ENCODE data around the gene SCN7A. TPM values are rescaled to one million over a fixed set of nuclear protein-coding genes. Genes with fewer than 3 reads are reported as not detected.

SCN7A gene
- total RNA-seq, 1 experiment from 2014 or later, result not detected

GRCh38 chr2:166375195-166375735 is 118.8 kb downstream of the SCN7A start:
- Mint-ChIP-seq H3K27ac (ENCODE audit: low read depth, unreplicated experiment) (no peak overlapping the region), H3K4me1 (ENCODE audit: insufficient read depth, unreplicated experiment) (peaks cover 6% of the 10 kb centered on the region), H3K9me3 (ENCODE audit: unreplicated experiment) (no peaks in the 10 kb centered on the region), H3K27me3 (ENCODE audit: insufficient read depth, unreplicated experiment) (peaks cover 56% of the 10 kb centered on the region), H3K36me3 (ENCODE audit: insufficient read depth, unreplicated experiment) (no peaks in the 10 kb centered on the region), H3K4me3 (ENCODE audit: unreplicated experiment) (peak overlapping the region; percentile 75)
- no peak for TF ChIP-seq CTCF (IDR thresholded peaks at IDR 0.05; ENCODE audit: unreplicated experiment)
- peak; percentile 11 for DNase-seq (ENCODE audit: unreplicated experiment)
- TSS peak; percentile 22 for BruUV-seq (replicated peaks)
- CTCF ChIA-PET, result interaction anchor here (0.5 to 3.3 kb wide), 11 partner anchors 10 to 908 kb away, joined by 3 to 11 read pairs (median 4); no protein-coding TSS in a partner anchor
- intact Hi-C loops (cut with micrococcal nuclease), result loop anchor here (5.0 kb wide), 2 partner anchors 37 to 193 kb away; no protein-coding TSS in a partner anchor
- POLR2A ChIA-PET, result no interaction called here

- peak; percentile 89 for DNase-seq (ENCODE audit: unreplicated experiment)
Observed at GRCh38 chr2:166373951-166374350, 120.1 kb downstream of the SCN7A start.

GRCh38 chr2:166373539-166373938 is 120.5 kb downstream of the SCN7A start:
- Mint-ChIP-seq H3K36me3 (ENCODE audit: insufficient read depth, unreplicated experiment) (no peaks in the 10 kb centered on the region), H3K27ac (ENCODE audit: low read depth, unreplicated experiment) (no peak overlapping the region), H3K4me1 (ENCODE audit: insufficient read depth, unreplicated experiment) (peaks cover 6% of the 10 kb centered on the region), H3K27me3 (ENCODE audit: insufficient read depth, unreplicated experiment) (peaks cover 39% of the 10 kb centered on the region), H3K4me3 (ENCODE audit: unreplicated experiment) (no peak overlapping the region), H3K9me3 (ENCODE audit: unreplicated experiment) (no peaks in the 10 kb centered on the region)
- BruUV-seq (replicated peaks), result no TSS peak
- POLR2A ChIA-PET, result no interaction called here
- no peak for TF ChIP-seq CTCF (IDR thresholded peaks at IDR 0.05; ENCODE audit: unreplicated experiment)
- no peak for DNase-seq (ENCODE audit: unreplicated experiment)
- intact Hi-C loops (cut with micrococcal nuclease), result no loop called here
- CTCF ChIA-PET, result no interaction called here

More at GRCh38 chr2:166373951-166374350, 120.1 kb downstream of the SCN7A start:
- Mint-ChIP-seq H3K4me1 (ENCODE audit: insufficient read depth, unreplicated experiment) (peaks cover 6% of the 10 kb centered on the region), H3K4me3 (ENCODE audit: unreplicated experiment) (no peak overlapping the region), H3K9me3 (ENCODE audit: unreplicated experiment) (no peaks in the 10 kb centered on the region), H3K36me3 (ENCODE audit: insufficient read depth, unreplicated experiment) (no peaks in the 10 kb centered on the region), H3K27ac (ENCODE audit: low read depth, unreplicated experiment) (no peak overlapping the region), H3K27me3 (ENCODE audit: insufficient read depth, unreplicated experiment) (peaks cover 43% of the 10 kb centered on the region)
- BruUV-seq (replicated peaks), result no TSS peak
- POLR2A ChIA-PET, result no interaction called here
- CTCF ChIA-PET, result interaction anchor here (0.8 to 2.6 kb wide), 4 partner anchors 16 to 47 kb away, joined by 3 to 11 read pairs (median 4); no protein-coding TSS in a partner anchor
- intact Hi-C loops (cut with micrococcal nuclease), result no loop called here
- no peak for TF ChIP-seq CTCF (IDR thresholded peaks at IDR 0.05; ENCODE audit: unreplicated experiment)

- intact Hi-C loops (cut with micrococcal nuclease), result no loop called here
- DNase-seq (ENCODE audit: unreplicated experiment), result no peak
- ChIA-PET CTCF (no interaction called here), POLR2A (no interaction called here)
- no peaks in the 10 kb centered on the region for H3K9me3 Mint-ChIP-seq (ENCODE audit: unreplicated experiment)
- peaks cover 6% of the 10 kb centered on the region for H3K4me1 Mint-ChIP-seq (ENCODE audit: insufficient read depth, unreplicated experiment)
- no TSS peak for BruUV-seq (replicated peaks)
- TF ChIP-seq CTCF (IDR thresholded peaks at IDR 0.05; ENCODE audit: unreplicated experiment), result no peak
- peaks cover 35% of the 10 kb centered on the region for H3K27me3 Mint-ChIP-seq (ENCODE audit: insufficient read depth, unreplicated experiment)
- H3K27ac Mint-ChIP-seq (ENCODE audit: low read depth, unreplicated experiment), result no peak overlapping the region
- no peak overlapping the region for H3K4me3 Mint-ChIP-seq (ENCODE audit: unreplicated experiment)
- H3K36me3 Mint-ChIP-seq (ENCODE audit: insufficient read depth, unreplicated experiment), result no peaks in the 10 kb centered on the region
Observed at GRCh38 chr2:166373105-166373504, 120.9 kb downstream of the SCN7A start.
